ENCODE measurements around the gene SCN3A. TPM values are rescaled to one million over a fixed set of nuclear protein-coding genes. Genes with fewer than 3 reads are reported as not detected.

The SCN3A gene
- total RNA-seq, 1 experiment from 2014 or later = 0.68 TPM

DNA sequence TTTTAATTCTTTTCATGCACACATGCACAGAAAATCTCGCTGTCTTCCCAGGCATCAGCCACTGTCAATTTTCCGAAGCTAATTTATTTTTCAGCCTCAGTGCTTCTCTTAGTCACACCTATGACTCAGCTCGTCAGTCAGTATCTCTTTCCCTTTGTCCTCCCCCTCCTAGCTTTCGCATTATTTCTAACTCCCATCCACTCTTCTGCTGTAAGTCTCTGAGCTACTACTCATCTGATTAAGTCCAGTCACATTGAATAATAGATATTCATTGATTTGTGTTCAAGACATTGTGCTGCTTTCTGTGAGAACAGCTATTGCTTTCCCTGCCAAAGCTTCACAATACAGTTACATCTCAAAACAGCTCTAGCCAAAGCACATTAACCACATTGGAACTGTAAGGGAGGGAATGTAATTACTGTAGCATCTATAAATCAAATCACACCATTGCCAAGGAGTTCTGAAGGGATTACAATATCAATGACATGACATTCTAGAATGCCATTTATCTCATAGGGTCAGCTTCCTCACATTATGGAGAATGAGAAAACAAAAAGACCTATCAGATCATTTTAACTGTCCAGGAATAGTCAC, 89.4 kb downstream of the SCN3A start:
- H3K27me3 ChIP-seq (replicated peaks) = no peaks in the 10 kb centered on the region
- no peaks in the 10 kb centered on the region for H3K36me3 ChIP-seq
- H3K4me1 ChIP-seq (replicated peaks) = peaks cover 23% of the 10 kb centered on the region
- peak overlapping the region; percentile 21; the same call in 1 of the 2 replicates for H3K27ac ChIP-seq
- DNase-seq (ENCODE audit: low read depth in 1 of 2, low spot score in 2 of 2) = peak; percentile 43 to 76
- H3K4me3 ChIP-seq = no peak overlapping the region
- H3K9me3 ChIP-seq (replicated peaks) = no peaks in the 10 kb centered on the region

DNA sequence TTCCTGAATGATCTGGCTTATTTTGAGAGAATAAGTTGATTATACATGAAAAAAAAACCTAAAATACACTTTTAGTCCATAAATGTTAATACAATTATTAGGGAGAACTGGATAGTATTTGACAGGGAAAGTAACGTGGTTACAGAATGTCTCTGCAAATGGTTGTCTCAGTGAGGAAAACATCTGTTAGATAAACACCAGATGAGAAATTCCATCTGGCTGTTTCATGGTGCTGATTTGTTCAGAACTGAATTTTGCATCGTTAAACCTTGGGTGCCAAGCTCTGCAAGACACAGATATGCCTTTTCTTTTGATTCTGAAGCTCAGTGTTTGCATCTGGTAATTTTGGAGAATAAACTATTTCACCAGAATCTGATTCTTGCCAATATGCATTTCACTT, 90.4 kb downstream of the SCN3A start:
- peak in 1 of 2 experiments; percentile 38 for DNase-seq (ENCODE audit: low read depth in 1 of 2, low spot score in 2 of 2)
- no peak overlapping the region for H3K27ac ChIP-seq

DNA sequence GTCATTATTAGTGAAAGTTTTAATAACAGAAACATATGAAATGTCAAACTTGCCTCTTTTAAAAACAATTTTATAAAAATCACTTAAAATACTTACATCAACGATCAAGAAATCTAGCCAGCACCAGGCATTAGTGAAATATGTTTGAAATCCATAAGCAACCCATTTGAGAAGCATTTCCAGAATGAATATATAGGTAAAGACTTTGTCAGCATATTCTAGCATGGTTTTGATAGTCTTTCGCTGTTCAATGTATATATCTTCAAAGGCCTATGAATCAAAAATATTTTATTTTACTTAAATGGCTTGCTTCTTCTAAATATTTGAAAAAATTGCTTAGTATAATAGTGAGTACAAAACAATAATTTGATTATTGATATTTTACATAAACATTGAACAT, 91.1 kb downstream of the SCN3A start:
- Histone ChIP-seq H3K9me3 (replicated peaks) (no peaks in the 10 kb centered on the region), H3K27me3 (replicated peaks) (no peaks in the 10 kb centered on the region), H3K36me3 (no peaks in the 10 kb centered on the region), H3K4me3 (no peak overlapping the region), H3K27ac (no peak overlapping the region), H3K4me1 (replicated peaks) (peaks cover 23% of the 10 kb centered on the region)
- DNase-seq (ENCODE audit: low read depth in 1 of 2, low spot score in 2 of 2) = no peak

More for the DNA sequence above, 90.4 kb downstream of the SCN3A start:
- Histone ChIP-seq H3K36me3 (no peaks in the 10 kb centered on the region), H3K9me3 (replicated peaks) (no peaks in the 10 kb centered on the region), H3K4me3 (no peak overlapping the region), H3K4me1 (replicated peaks) (peaks cover 23% of the 10 kb centered on the region), H3K27me3 (replicated peaks) (no peaks in the 10 kb centered on the region)

DNA sequence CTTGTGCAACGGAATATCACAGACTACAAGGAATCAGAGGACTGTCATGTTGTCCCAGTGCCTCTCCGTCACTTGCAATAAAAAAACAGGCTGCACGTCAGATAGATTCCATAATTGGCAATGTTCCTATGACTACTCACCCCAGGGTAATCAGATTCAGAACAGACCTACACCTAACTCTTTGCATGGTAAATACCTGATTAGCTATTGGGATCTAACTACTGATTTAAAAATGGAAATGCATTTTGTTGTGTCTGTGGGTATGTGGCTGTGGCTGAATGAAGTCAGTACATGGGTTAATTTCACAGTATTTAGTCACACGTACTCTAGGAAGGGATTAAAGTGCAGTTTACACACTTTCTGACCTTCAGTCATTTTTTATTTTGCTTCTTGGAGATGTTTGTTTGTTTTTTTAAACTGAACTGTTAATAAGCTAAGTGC, 91.7 kb downstream of the SCN3A start:
- no peak overlapping the region for H3K27ac ChIP-seq
- H3K4me1 ChIP-seq (replicated peaks) = peaks cover 23% of the 10 kb centered on the region
- no peaks in the 10 kb centered on the region for H3K27me3 ChIP-seq (replicated peaks)
- H3K4me3 ChIP-seq = no peak overlapping the region
- H3K36me3 ChIP-seq = no peaks in the 10 kb centered on the region
- no peak for DNase-seq (ENCODE audit: low read depth in 1 of 2, low spot score in 2 of 2)
- H3K9me3 ChIP-seq (replicated peaks) = no peaks in the 10 kb centered on the region

DNA sequence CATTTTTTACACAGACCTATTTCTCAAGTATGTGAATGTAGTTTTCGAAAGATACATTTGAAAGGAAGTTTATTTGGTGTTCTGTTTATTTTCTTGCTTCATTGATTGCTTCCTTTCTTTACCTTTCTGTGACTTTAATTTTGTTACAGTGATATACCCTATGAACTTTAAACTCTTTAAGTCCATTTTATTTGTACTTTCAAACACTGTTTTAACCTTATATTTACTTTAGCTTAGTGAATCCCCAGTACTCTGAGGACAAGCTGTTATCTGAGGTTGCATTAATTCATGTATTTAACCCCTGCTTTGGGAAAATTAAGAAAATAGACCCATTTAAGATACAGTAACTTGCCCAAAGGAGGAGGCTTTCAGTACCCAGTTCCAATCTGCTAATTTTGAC, 93.5 kb downstream of the SCN3A start:
- DNase-seq (ENCODE audit: low read depth in 1 of 2, low spot score in 2 of 2) = no peak
- Histone ChIP-seq H3K27ac (no peak overlapping the region), H3K9me3 (replicated peaks) (no peaks in the 10 kb centered on the region), H3K36me3 (no peaks in the 10 kb centered on the region), H3K4me1 (replicated peaks) (peaks cover 27% of the 10 kb centered on the region), H3K4me3 (no peak overlapping the region), H3K27me3 (replicated peaks) (no peaks in the 10 kb centered on the region)

DNA sequence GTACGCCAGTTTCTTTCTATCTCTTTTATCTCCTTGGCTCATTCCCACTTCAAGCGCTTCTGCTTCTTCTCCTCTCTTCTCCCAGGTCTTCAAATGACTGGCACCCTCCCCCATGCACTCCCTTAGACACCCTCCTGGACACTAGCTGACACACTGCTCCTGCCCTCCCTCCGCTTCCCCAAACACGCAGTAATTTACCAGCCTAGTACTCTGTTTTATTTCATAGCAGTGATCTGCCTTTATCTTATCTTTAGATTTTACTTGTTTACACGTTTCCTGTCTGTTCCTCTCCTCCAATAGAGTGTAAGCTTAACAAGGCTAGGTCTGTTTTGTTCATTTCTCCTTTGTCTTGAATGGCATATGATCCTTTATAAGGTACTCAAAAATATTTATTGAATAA, 93.9 kb downstream of the SCN3A start:
- Histone ChIP-seq H3K27me3 (replicated peaks) (no peaks in the 10 kb centered on the region), H3K36me3 (no peaks in the 10 kb centered on the region)
- no peak for DNase-seq (ENCODE audit: low read depth in 1 of 2, low spot score in 2 of 2)

DNA sequence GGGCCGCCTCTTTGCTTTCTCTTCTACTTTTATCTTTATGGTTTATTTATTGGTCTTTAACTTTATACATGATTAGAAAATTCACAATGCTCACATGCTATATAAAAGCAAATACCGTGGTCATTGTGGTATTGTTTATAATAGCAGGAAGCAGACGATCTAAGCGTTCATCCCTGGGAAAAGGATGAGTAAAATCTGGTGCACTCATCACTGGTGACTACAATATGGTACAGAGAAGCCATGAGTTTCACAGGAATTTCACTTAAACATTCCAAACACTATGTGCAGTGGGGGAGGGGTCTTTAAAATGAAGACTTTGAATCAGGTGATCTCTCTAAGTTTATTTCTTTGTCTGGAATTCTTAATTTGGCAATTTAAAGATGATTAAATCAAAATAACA, 97.9 kb downstream of the SCN3A start:
- Histone ChIP-seq H3K9me3 (replicated peaks) (no peaks in the 10 kb centered on the region), H3K27ac (no peak overlapping the region), H3K4me3 (no peak overlapping the region), H3K4me1 (replicated peaks) (0 out of 2 replicates have a peak, but pooled peaks cover 8% of the 10 kb centered on the region), H3K27me3 (replicated peaks) (no peaks in the 10 kb centered on the region), H3K36me3 (no peaks in the 10 kb centered on the region)
- DNase-seq (ENCODE audit: low read depth in 1 of 2, low spot score in 2 of 2) = peak in 1 of 2 experiments; percentile 28

More for the DNA sequence above, 93.9 kb downstream of the SCN3A start:
- no peak overlapping the region for H3K4me3 ChIP-seq
- peaks cover 25% of the 10 kb centered on the region for H3K4me1 ChIP-seq (replicated peaks)
- no peaks in the 10 kb centered on the region for H3K9me3 ChIP-seq (replicated peaks)
- no peak overlapping the region for H3K27ac ChIP-seq

DNA sequence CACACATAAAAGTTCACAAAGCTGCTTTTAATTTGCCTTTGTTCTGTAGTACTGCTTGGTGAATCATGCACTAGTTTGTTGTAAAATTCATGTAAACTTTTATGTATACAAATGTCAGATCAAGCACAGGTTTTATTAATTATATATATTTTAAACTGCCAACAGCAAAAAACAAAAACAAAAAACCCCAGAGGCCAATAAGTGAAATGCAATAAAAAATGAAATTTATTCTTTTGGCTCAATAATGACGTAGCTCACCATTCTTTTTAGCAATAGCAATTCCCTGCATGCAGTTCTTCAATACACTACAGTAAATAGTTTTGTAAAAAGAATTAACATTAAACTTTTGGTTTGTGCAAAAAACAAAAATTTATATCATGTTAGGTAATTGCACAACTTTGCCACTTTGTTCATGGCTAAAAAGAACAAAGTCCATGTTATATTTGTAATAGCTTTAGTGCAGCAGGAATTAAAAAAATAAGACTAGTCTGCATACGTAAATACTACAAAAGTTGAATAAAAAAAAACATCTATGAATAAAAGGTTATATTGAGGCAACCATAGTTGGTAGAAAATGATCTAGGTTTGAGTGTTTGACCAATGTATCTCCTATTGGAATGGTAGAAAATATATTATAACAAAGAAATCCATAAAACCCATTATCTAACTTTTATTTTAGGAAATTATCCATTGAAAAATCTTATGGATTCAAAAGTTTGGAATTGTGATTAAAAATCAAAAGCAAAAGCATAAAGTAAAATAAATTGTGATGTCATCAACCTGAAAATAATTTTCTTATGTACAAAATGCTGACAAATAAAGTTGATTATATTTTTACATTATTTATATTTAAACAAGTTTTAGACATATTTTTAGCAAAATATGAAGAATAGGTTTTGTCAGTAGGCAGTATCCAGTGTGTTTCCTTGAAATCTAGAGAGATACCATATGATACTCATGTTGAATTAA, 115.6 kb downstream of the SCN3A start:
- Histone ChIP-seq H3K27me3 (replicated peaks) (no peaks in the 10 kb centered on the region), H3K9me3 (replicated peaks) (peaks cover 2% of the 10 kb centered on the region; the same call in 1 of the 2 replicates), H3K4me1 (replicated peaks) (no peaks in the 10 kb centered on the region), H3K27ac (no peak overlapping the region), H3K36me3 (no peaks in the 10 kb centered on the region), H3K4me3 (no peak overlapping the region)
- no peak for DNase-seq (ENCODE audit: low read depth in 1 of 2, low spot score in 2 of 2)

DNA sequence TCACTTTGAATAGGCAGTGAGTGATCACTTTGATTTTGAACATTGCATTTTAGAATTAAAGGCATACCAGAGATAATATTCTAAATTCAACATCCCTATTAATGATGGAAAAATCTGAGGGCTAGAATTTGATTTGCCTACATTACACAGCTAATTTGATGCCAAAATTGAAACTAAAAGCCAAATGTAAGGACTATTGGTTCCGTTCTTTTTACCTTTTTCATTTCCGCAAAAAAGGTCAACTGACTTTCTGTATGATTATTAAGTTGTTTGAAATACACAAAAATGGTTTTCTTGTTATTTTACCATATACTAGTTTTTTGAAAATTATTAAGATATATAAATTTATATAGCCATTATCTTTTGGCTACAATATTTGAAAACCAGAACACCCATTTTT, 117.5 kb downstream of the SCN3A start:
- no peak for DNase-seq (ENCODE audit: low read depth in 1 of 2, low spot score in 2 of 2)
- Histone ChIP-seq H3K27ac (no peak overlapping the region), H3K9me3 (replicated peaks) (peaks cover 3% of the 10 kb centered on the region; the same call in 1 of the 2 replicates), H3K4me3 (no peak overlapping the region), H3K4me1 (replicated peaks) (no peaks in the 10 kb centered on the region), H3K36me3 (no peaks in the 10 kb centered on the region), H3K27me3 (replicated peaks) (no peaks in the 10 kb centered on the region)

DNA sequence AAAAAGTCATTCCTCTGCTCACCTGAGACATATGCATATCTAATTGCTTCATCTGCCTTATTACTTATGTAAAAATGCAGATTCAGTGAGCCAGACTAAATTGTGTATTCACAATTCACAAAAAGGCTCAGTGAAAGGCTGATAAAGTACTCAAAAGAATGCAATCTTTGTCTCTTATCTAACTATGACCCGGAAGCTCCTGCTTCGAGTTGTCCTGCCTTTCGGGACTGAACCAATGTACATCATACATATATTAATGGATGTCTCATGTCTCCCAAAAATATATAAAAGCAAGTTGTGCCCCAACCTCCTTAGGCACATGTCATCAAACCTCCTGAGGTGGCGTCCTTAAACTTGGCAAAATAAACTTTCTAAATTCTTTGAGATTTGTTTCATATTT, 120.5 kb downstream of the SCN3A start:
- H3K36me3 ChIP-seq = no peaks in the 10 kb centered on the region
- H3K9me3 ChIP-seq (replicated peaks) = peaks cover 3% of the 10 kb centered on the region; the same call in 1 of the 2 replicates
- H3K27me3 ChIP-seq (replicated peaks) = no peaks in the 10 kb centered on the region
- H3K4me1 ChIP-seq (replicated peaks) = no peaks in the 10 kb centered on the region
- no peak for DNase-seq (ENCODE audit: low read depth in 1 of 2, low spot score in 2 of 2)
- no peak overlapping the region for H3K4me3 ChIP-seq
- no peak overlapping the region for H3K27ac ChIP-seq

DNA sequence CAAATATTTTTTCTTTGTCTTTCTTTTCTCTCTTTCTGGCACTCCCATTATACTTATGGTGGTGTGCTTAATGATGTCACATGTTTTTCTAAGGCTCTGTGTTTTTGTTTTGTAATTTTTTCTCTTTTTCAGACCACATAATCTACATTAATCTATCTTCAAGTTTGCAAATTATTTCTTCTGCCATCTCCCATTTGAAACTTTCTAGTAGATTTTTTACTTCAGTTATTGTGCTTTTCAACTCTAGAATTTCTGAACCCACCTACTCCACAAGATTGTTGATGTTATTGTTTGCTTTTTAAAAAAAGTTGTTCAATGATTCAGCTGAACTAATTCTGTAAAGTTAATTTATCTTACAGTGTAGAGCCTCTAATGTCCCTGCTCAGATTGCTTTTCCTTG, 121.4 kb downstream of the SCN3A start:
- H3K9me3 ChIP-seq (replicated peaks) = peaks cover 3% of the 10 kb centered on the region; the same call in 1 of the 2 replicates
- no peak overlapping the region for H3K27ac ChIP-seq
- H3K36me3 ChIP-seq = no peaks in the 10 kb centered on the region
- H3K27me3 ChIP-seq (replicated peaks) = no peaks in the 10 kb centered on the region
- DNase-seq (ENCODE audit: low read depth in 1 of 2, low spot score in 2 of 2) = no peak
- H3K4me1 ChIP-seq (replicated peaks) = no peaks in the 10 kb centered on the region
- H3K4me3 ChIP-seq = no peak overlapping the region

DNA sequence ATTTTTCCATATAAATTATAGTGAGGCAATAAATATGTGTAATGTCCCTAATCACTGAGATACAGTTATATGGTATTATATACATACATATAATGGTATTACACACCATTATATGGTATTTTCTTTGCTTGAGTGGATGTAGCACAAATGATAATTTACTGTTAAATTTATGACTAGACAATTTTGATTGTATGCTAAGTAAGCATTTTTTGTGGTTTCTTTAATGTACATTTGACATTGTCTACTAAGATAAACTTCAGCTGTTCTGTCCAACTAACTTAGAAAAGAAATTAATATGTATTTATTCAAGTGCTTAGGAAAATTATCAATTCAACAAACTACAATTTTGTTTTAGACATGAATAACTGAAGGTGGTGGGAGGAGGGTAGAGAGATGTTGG, 122.6 kb downstream of the SCN3A start:
- Histone ChIP-seq H3K27ac (no peak overlapping the region), H3K9me3 (replicated peaks) (peaks cover 3% of the 10 kb centered on the region; the same call in 1 of the 2 replicates)

DNA sequence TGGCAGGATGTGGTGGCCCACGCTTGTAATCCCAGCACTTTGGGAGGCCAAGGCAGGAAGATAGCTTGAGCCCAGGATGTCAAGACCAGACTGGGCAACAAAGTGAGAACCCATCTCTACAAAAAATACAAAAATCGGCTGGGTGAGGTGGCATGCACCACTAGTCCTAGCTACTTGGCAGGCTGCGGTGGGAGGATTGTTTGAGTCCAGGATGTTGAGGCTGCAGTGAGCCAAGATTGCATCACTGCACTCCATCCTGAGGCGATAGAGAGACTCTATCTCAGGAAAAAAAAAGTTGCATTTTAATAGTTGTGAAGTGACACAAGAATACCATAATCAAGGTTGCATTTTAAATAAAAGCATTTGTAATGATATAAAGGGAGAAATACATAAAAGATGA, 124.4 kb downstream of the SCN3A start:
- Histone ChIP-seq H3K27me3 (replicated peaks) (no peaks in the 10 kb centered on the region), H3K4me3 (no peak overlapping the region), H3K27ac (no peak overlapping the region), H3K9me3 (replicated peaks) (peaks cover 3% of the 10 kb centered on the region; the same call in 1 of the 2 replicates), H3K36me3 (no peaks in the 10 kb centered on the region), H3K4me1 (replicated peaks) (no peaks in the 10 kb centered on the region)
- DNase-seq (ENCODE audit: low read depth in 1 of 2, low spot score in 2 of 2) = no peak

More for the DNA sequence above, 122.6 kb downstream of the SCN3A start:
- Histone ChIP-seq H3K4me1 (replicated peaks) (no peaks in the 10 kb centered on the region), H3K4me3 (no peak overlapping the region), H3K36me3 (no peaks in the 10 kb centered on the region), H3K27me3 (replicated peaks) (no peaks in the 10 kb centered on the region)
- no peak for DNase-seq (ENCODE audit: low read depth in 1 of 2, low spot score in 2 of 2)

DNA sequence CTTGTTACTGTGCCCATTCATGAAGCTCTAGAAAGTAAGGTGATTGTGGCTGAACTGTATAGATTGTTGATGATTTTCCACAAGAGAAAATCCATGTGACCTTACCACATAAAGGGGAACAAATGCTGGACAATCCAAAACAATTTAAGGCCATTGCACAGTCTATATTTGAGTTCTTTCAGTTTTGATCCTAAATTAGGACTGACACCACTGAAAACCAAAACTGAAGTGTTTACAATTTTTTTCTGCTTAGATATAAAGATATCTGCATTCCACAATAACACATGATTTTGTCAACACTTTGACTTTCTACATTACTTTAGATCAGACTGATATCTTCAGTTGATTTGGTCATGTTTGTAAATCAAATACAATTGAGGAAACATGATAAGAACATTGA, 124.9 kb downstream of the SCN3A start:
- H3K27me3 ChIP-seq (replicated peaks) = no peaks in the 10 kb centered on the region
- H3K36me3 ChIP-seq = no peaks in the 10 kb centered on the region
- H3K27ac ChIP-seq = no peak overlapping the region
- no peak for DNase-seq (ENCODE audit: low read depth in 1 of 2, low spot score in 2 of 2)
- H3K4me1 ChIP-seq (replicated peaks) = no peaks in the 10 kb centered on the region
- H3K9me3 ChIP-seq (replicated peaks) = peaks cover 3% of the 10 kb centered on the region; the same call in 1 of the 2 replicates
- H3K4me3 ChIP-seq = no peak overlapping the region

All from SJSA1 (cell line).